Aorta (tissue), 5 donors: Measurements from ENCODE around the gene OPRL1. TPM values are rescaled to one million over a fixed set of nuclear protein-coding genes. Genes with fewer than 3 reads are reported as not detected.
A peak's percentile ranks its signal among the peaks of the same experiment; 100 is the strongest.

Experiments
- ATAC-seq: fragments of 200-7000 bp; cut with Tn5 transposase; one replicate; pipeline ENCODE4 v1.9.1; 2022; ENCODE audit warnings: moderate library complexity; ENCODE audit not compliant: low FRiP score
- DNase-seq, 2 donors: peaks; one replicate each; pipeline ENCODE4 v3.0.0-alpha.2; 2020
- H3K27ac ChIP-seq, 2 donors: one replicate each; pipeline ENCODE4 v1.5.1; 2013; ENCODE audit warnings: low read length in 2 of 2, mild to moderate bottlenecking in 2 of 2, moderate library complexity in 2 of 2, control low read depth in 1 of 2, inconsistent platforms in 1 of 2, low read depth in 1 of 2
- H3K27me3 ChIP-seq, 2 donors: one replicate each; pipeline ENCODE4 v1.6.1; 2013; ENCODE audit warnings: control low read depth in 1 of 2, low read length in 1 of 2, mild to moderate bottlenecking in 1 of 2, moderate library complexity in 1 of 2; ENCODE audit not compliant: insufficient read depth in 2 of 2, control insufficient read depth in 1 of 2
- H3K36me3 ChIP-seq, 2 donors: one replicate each; pipeline ENCODE4 v1.6.1; 2013; ENCODE audit warnings: control low read depth in 1 of 2, low read length in 1 of 2, mild to moderate bottlenecking in 1 of 2; ENCODE audit not compliant: insufficient read depth in 2 of 2, control insufficient read depth in 1 of 2
- H3K4me1 ChIP-seq, 2 donors: one replicate each; pipeline ENCODE4 v1.6.1; 2013; ENCODE audit warnings: low read length in 2 of 2, control low read depth in 1 of 2, mild to moderate bottlenecking in 1 of 2, moderate library complexity in 1 of 2; ENCODE audit not compliant: insufficient read depth in 2 of 2, control insufficient read depth in 1 of 2
- H3K4me3 ChIP-seq, 2 donors: one replicate each; pipeline ENCODE4 v1.5.1; 2013; ENCODE audit warnings: low read length in 2 of 2, control low read depth in 1 of 2, mild to moderate bottlenecking in 1 of 2
- H3K9me3 ChIP-seq: one replicate; pipeline ENCODE4 v1.6.1; 2013; ENCODE audit warnings: mild to moderate bottlenecking, low read length; ENCODE audit not compliant: control insufficient read depth
- WGBS, 2 donors: extraction: QIAGEN DNeasy Blood & Tissue Kit; methylation state at CpG; one replicate each; pipeline ENCODE4 v1.1.7; 2013; 5-methylcytosine and 5-hydroxymethylcytosine counted together
- intact Hi-C, 2 donors: fragments of 100-400 bp; cut with DNase I; formaldehyde crosslinking; loops; one replicate each; pipeline versions ENCODE4 v1.14.2 to v1.15.0; 2022
- long read RNA-seq, 2 donors: library from polyadenylated mRNA; unstranded; transcript quantifications; one replicate each; pipeline ENCODE4 v2.0.0, GENCODE V29; 2020 to 2021
- polyA plus RNA-seq, 2 donors: library from polyadenylated mRNA; stranded (reverse); fragments of 200-250 nt; gene quantifications; one replicate each; pipeline ENCODE4 v1.2.3, GENCODE V29; 2013
- total RNA-seq, 2 donors: library from RNA; stranded (reverse); fragmentation: NEBNext Ultra II Directional; extraction: Animal tissue kit (Norgen Biotek cat#: 25700); gene quantifications; one replicate each; pipeline ENCODE4 v1.2.1, GENCODE V29; 2021
- donor health status: healthy with polysubstance abuse.
- donor health status: Bipolar disorder and iron deficiency.
- donor health status: DM: no; HTN: no; CAD: no.
- donor health status: DM: no; HTN: no; CAD: no.
- donor health status: DM: yes; HTN: yes; CAD: no.

OPRL1 gene
- total RNA-seq (1 to 10 TPM in 1 of 2 donors, under 1 TPM in 1; 0.78 to 2.9 TPM), polyA plus RNA-seq (1 to 10 TPM in 1 of 2 donors, under 1 TPM in 1; 0.72 to 1.1 TPM)
- long read RNA-seq, donor 1, partial matches to known transcripts: 1 of 1 reads
- long read RNA-seq, donor 1, other reads (novel, unspliced or antisense): 0 of 1 reads
- long read RNA-seq, donor 2, partial matches to known transcripts: 1 of 1 reads
- long read RNA-seq, donor 2, other reads (novel, unspliced or antisense): 0 of 1 reads

GRCh38 chr20:64080013-64080812, at the start of gene OPRL1:
OPRL1 (plus strand) TSS chr20:64080082; CDS start chr20:64092721, 12,639 bp downstream.
- no peak within 1 kb of the TSS for H3K27ac ChIP-seq
- no peaks in the 10 kb centered on the region for H3K27me3 ChIP-seq
- DNase-seq: no peak
- intact Hi-C loops: no loop called here
- WGBS, 2 donors: 4 to 7% methylated on average over 34 to 62 of the region's 62 CpGs
- H3K36me3 ChIP-seq: no peaks in the 10 kb centered on the region
- ATAC-seq: no peak
- no peaks in the 10 kb centered on the region for H3K4me1 ChIP-seq
- peak within 1 kb of the TSS; percentile 46 to 66 for H3K4me3 ChIP-seq
- H3K9me3 ChIP-seq: no peaks in the 10 kb centered on the region

- intact Hi-C loops: no loop called here
- Histone ChIP-seq H3K4me1 (no peaks in the 10 kb centered on the region), H3K4me3 (no peak overlapping the region), H3K27me3 (no peaks in the 10 kb centered on the region), H3K27ac (no peak overlapping the region), H3K9me3 (no peaks in the 10 kb centered on the region), H3K36me3 (peaks cover 0 to 20% of the 10 kb centered on the region in 2 donors)
- DNase-seq (peak in 1 of 2 donors; percentile 22), ATAC-seq (no peak)
- WGBS, 2 donors: 89 to 94% methylated on average over 20 of the region's 20 CpGs
These were observed 49.3 kb upstream of the OPRL1 start for GRCh38 chr20:64030371-64031134.

- Histone ChIP-seq H3K27me3 (no peaks in the 10 kb centered on the region), H3K4me3 (no peak overlapping the region), H3K9me3 (no peaks in the 10 kb centered on the region), H3K36me3 (peaks cover 0 to 17% of the 10 kb centered on the region in 2 donors), H3K27ac (no peak overlapping the region), H3K4me1 (no peaks in the 10 kb centered on the region)
- ATAC-seq: no peak
- 95% methylated on average over 15 to 19 of the region's 19 CpGs for WGBS, 2 donors
- DNase-seq: no peak
- intact Hi-C loops: no loop called here
These were observed 48.0 kb upstream of the OPRL1 start for GRCh38 chr20:64031822-64032314.

GRCh38 chr20:64032706-64033624, 46.9 kb upstream of the OPRL1 start:
- intact Hi-C loops: no loop called here
- no peak for DNase-seq
- Histone ChIP-seq H3K9me3 (no peaks in the 10 kb centered on the region), H3K27ac (no peak overlapping the region), H3K4me3 (no peak overlapping the region), H3K27me3 (no peaks in the 10 kb centered on the region), H3K36me3 (peaks cover 0 to 12% of the 10 kb centered on the region in 2 donors), H3K4me1 (no peaks in the 10 kb centered on the region)
- 91 to 92% methylated on average over 31 of the region's 31 CpGs for WGBS, 2 donors
- no peak for ATAC-seq

- H3K4me3 ChIP-seq: no peak overlapping the region
- H3K9me3 ChIP-seq: no peaks in the 10 kb centered on the region
- no peak overlapping the region for H3K27ac ChIP-seq
- H3K4me1 ChIP-seq: no peaks in the 10 kb centered on the region
- no peak for ATAC-seq
- intact Hi-C loops: no loop called here
- H3K36me3 ChIP-seq: peaks cover 0 to 11% of the 10 kb centered on the region in 2 donors
- WGBS, 2 donors: 72 to 77% methylated on average over 11 of the region's 11 CpGs
- no peaks in the 10 kb centered on the region for H3K27me3 ChIP-seq
- no peak for DNase-seq
These were observed 45.8 kb upstream of the OPRL1 start for GRCh38 chr20:64033981-64034493.

- H3K9me3 ChIP-seq: no peaks in the 10 kb centered on the region
- H3K4me1 ChIP-seq: no peaks in the 10 kb centered on the region
- H3K27ac ChIP-seq: no peak overlapping the region
- ATAC-seq (no peak), DNase-seq (no peak)
- no peaks in the 10 kb centered on the region for H3K27me3 ChIP-seq
- intact Hi-C loops: no loop called here
- H3K4me3 ChIP-seq: no peak overlapping the region
- WGBS, 2 donors: 83% methylated on average over 17 of the region's 17 CpGs
- peaks cover 0 to 6% of the 10 kb centered on the region in 2 donors for H3K36me3 ChIP-seq
These were observed 44.6 kb upstream of the OPRL1 start for GRCh38 chr20:64035066-64035932.

- H3K4me1 ChIP-seq: no peaks in the 10 kb centered on the region
- intact Hi-C loops: no loop called here
- peaks cover 0 to 4% of the 10 kb centered on the region in 2 donors for H3K36me3 ChIP-seq
- 68 to 76% methylated on average over 10 of the region's 10 CpGs for WGBS, 2 donors
- H3K27ac ChIP-seq: no peak within 1 kb of the TSS
- H3K9me3 ChIP-seq: no peaks in the 10 kb centered on the region
- ATAC-seq (no peak), DNase-seq (no peak)
- no peak within 1 kb of the TSS for H3K4me3 ChIP-seq
- no peaks in the 10 kb centered on the region for H3K27me3 ChIP-seq
These were observed 43.9 kb upstream of the OPRL1 start, which contains the start of gene C20orf204 for GRCh38 chr20:64035933-64036345. C20orf204 (plus strand) TSS chr20:64036182; CDS start chr20:64036324, 142 bp downstream.
